Measurements from ENCODE around the gene UCHL3. TPM values are rescaled to one million over a fixed set of nuclear protein-coding genes. Genes with fewer than 3 reads are reported as not detected.

UCHL3 gene
- total RNA-seq, 1 donor from 2014 or later: not detected

DNA sequence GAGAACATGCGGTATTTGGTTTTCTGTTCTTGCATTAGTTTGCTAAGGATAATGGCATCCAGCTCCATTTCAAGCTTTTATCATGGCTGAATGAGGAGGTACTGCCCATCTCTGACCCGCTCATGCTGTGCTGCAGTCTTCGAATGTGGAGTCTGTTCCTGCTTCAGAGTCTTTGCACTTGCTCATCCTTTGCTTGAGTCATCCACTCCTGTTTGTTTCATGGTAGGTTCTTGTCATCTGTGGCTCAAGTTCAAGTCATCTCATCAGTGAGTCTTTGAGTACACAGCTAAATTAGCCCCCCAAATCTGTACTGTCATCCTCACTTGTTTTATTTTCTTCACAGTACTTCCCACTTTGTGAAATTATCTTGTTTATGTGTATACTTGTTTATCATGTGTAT is 5.4 kb downstream of the UCHL3 start:
- H3K4me1 ChIP-seq: peaks cover 0 to 4% of the 10 kb centered on the region in 2 donors

GRCh38 chr13:75555836-75556235 is 6.2 kb downstream of the UCHL3 start:
- no peak for TF ChIP-seq CTCF (IDR thresholded peaks at IDR 0.05)
- no peaks in the 10 kb centered on the region for H3K27me3 ChIP-seq
- no peaks in the 10 kb centered on the region for H3K36me3 ChIP-seq
- H3K4me1 ChIP-seq: peaks cover 0 to 3% of the 10 kb centered on the region in 2 donors
- H3K27ac ChIP-seq: no peak overlapping the region
- no peak overlapping the region for H3K4me3 ChIP-seq
- no peak for DNase-seq (ENCODE audit: low spot score in 2 of 2)
- no peaks in the 10 kb centered on the region for H3K9me3 ChIP-seq
- intact Hi-C loops (cut with DNase I): loop anchor here (10.0 kb wide), 1 partner anchor 1329 kb away; the partner anchor contains the start of gene KCTD12

More for the DNA sequence above, 5.4 kb downstream of the UCHL3 start:
- no peak for TF ChIP-seq CTCF (IDR thresholded peaks at IDR 0.05)
- H3K36me3 ChIP-seq: no peaks in the 10 kb centered on the region
- H3K27ac ChIP-seq: no peak overlapping the region
- no peaks in the 10 kb centered on the region for H3K27me3 ChIP-seq
- H3K4me3 ChIP-seq: no peak overlapping the region
- H3K9me3 ChIP-seq: no peaks in the 10 kb centered on the region
- DNase-seq (ENCODE audit: low spot score in 2 of 2): no peak
- intact Hi-C loops (cut with DNase I): loop anchor here (10.0 kb wide), 1 partner anchor 1330 kb away; the partner anchor contains the start of gene KCTD12

- no peak for DNase-seq (ENCODE audit: low spot score in 2 of 2)
- no peaks in the 10 kb centered on the region for H3K9me3 ChIP-seq
- no peaks in the 10 kb centered on the region for H3K36me3 ChIP-seq
- TF ChIP-seq CTCF (IDR thresholded peaks at IDR 0.05): no peak
- H3K4me3 ChIP-seq: no peak overlapping the region
- no peaks in the 10 kb centered on the region for H3K27me3 ChIP-seq
- intact Hi-C loops (cut with DNase I): loop anchor here (10.0 kb wide), 1 partner anchor 1328 kb away; the partner anchor contains the start of gene KCTD12
- H3K27ac ChIP-seq: no peak overlapping the region
- H3K4me1 ChIP-seq: no peaks in the 10 kb centered on the region
Observed at GRCh38 chr13:75556961-75557360, 7.4 kb downstream of the UCHL3 start.

- Histone ChIP-seq H3K4me1 (no peaks in the 10 kb centered on the region), H3K4me3 (no peak overlapping the region), H3K27ac (peak overlapping the region in 1 of 2 donors; percentile 31)
Observed at GRCh38 chr13:75558145-75558840, 8.7 kb downstream of the UCHL3 start.

DNA sequence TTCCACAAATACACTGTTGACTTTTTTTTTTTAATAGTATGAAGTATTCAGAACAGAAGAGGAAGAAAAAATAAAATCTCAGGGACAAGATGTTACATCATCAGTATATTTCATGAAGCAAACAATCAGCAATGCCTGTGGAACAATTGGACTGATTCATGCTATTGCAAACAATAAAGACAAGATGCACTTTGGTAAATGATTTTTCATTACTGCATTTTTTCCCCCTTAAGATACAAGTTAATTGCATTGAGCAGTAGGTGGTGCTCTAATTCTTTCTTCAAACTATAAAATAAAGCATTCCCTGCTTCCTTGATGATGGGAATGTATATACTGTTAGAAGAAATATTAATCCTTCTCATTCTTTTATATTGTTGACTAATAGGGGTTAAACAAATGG is 17.1 kb downstream of the UCHL3 start:
- Histone ChIP-seq H3K27me3 (no peaks in the 10 kb centered on the region), H3K36me3 (peaks cover 9 to 14% of the 10 kb centered on the region in 2 donors), H3K4me1 (no peaks in the 10 kb centered on the region), H3K4me3 (no peak overlapping the region), H3K27ac (no peak overlapping the region), H3K9me3 (no peaks in the 10 kb centered on the region)
- peak in 1 of 3 experiments; percentile 17 for TF ChIP-seq CTCF (IDR thresholded peaks at IDR 0.05)
- DNase-seq (ENCODE audit: low spot score in 2 of 2): no peak
- intact Hi-C loops (cut with DNase I): no loop called here

More at GRCh38 chr13:75558145-75558840, 8.7 kb downstream of the UCHL3 start:
- Histone ChIP-seq H3K27me3 (no peaks in the 10 kb centered on the region), H3K9me3 (no peaks in the 10 kb centered on the region), H3K36me3 (no peaks in the 10 kb centered on the region)
- DNase-seq (ENCODE audit: low spot score in 2 of 2): no peak
- intact Hi-C loops (cut with DNase I): loop anchor here (10.0 kb wide), 1 partner anchor 1327 kb away; the partner anchor contains the start of gene KCTD12
- no peak for TF ChIP-seq CTCF (IDR thresholded peaks at IDR 0.05)

Measured in ascending aorta (tissue), 2 donors.